ENCODE data around the gene SLC38A9.

SLC38A9 gene

GRCh38 chr5:55681301-55681700 lies 30.8 kb downstream of the SLC38A9 start:
- H3K4me2 ChIP-seq (ENCODE audit: low read length) = no peak overlapping the region
- H3K9ac ChIP-seq (ENCODE audit: low read length) = no peak overlapping the region
- H3K4me3 ChIP-seq (ENCODE audit: low read length) = no peak overlapping the region
- no peaks in the 10 kb centered on the region for H3K79me2 ChIP-seq (ENCODE audit: control insufficient read depth, insufficient read depth, low read length)
- H3K79me1 ChIP-seq (ENCODE audit: low read length) = no peaks in the 10 kb centered on the region
- H3K23ac ChIP-seq (ENCODE audit: low read length) = no peak overlapping the region
- DNase-seq = no peak
- H4K5ac ChIP-seq (ENCODE audit: low read length) = no peak overlapping the region
- H2AK5ac ChIP-seq (ENCODE audit: low read length) = no peak overlapping the region
- H3K18ac ChIP-seq (ENCODE audit: low read length) = no peak overlapping the region
- no peaks in the 10 kb centered on the region for H3K36me3 ChIP-seq (ENCODE audit: control insufficient read depth, insufficient read depth, low read length)
- no peak overlapping the region for H3K56ac ChIP-seq (ENCODE audit: low read length)
- peak overlapping the region; percentile 56 for H4K8ac ChIP-seq (ENCODE audit: low read depth, low read length)
- no CpG with 5 or more reads among the region's 1 CpG for WGBS (ENCODE audit: extremely low coverage, insufficient coverage, low lambda C conversion rate)
- H3K4me1 ChIP-seq (ENCODE audit: control insufficient read depth, low read depth, low read length) = no peaks in the 10 kb centered on the region
- H3K27ac ChIP-seq (ENCODE audit: low read depth, low read length) = no peak overlapping the region
- H3K27me3 ChIP-seq (ENCODE audit: insufficient read depth, low read length, poor library complexity) = no peaks in the 10 kb centered on the region
- H3K4ac ChIP-seq (ENCODE audit: low read depth, low read length) = no peak overlapping the region
- H2BK5ac ChIP-seq (ENCODE audit: low read length) = no peak overlapping the region
- no peak overlapping the region for H2BK15ac ChIP-seq (replicated peaks; ENCODE audit: low read depth)
- no peak overlapping the region for H2BK120ac ChIP-seq (ENCODE audit: low read depth, low read length)

GRCh38 chr5:55680353-55680752 lies 31.8 kb downstream of the SLC38A9 start:
- H4K5ac ChIP-seq (ENCODE audit: low read length) = no peak overlapping the region
- H3K4me3 ChIP-seq (ENCODE audit: low read length) = no peak overlapping the region
- DNase-seq = peak; percentile 12
- no peak overlapping the region for H3K4me2 ChIP-seq (ENCODE audit: low read length)
- no peak overlapping the region for H3K27ac ChIP-seq (ENCODE audit: low read depth, low read length)
- no peaks in the 10 kb centered on the region for H3K36me3 ChIP-seq (ENCODE audit: control insufficient read depth, insufficient read depth, low read length)
- WGBS (ENCODE audit: extremely low coverage, insufficient coverage, low lambda C conversion rate) = no CpG with 5 or more reads among the region's 2 CpGs
- no peaks in the 10 kb centered on the region for H3K27me3 ChIP-seq (ENCODE audit: insufficient read depth, low read length, poor library complexity)
- H2BK120ac ChIP-seq (ENCODE audit: low read depth, low read length) = no peak overlapping the region
- H3K9ac ChIP-seq (ENCODE audit: low read length) = no peak overlapping the region
- H3K79me2 ChIP-seq (ENCODE audit: control insufficient read depth, insufficient read depth, low read length) = no peaks in the 10 kb centered on the region
- no peak overlapping the region for H2AK5ac ChIP-seq (ENCODE audit: low read length)
- H3K79me1 ChIP-seq (ENCODE audit: low read length) = no peaks in the 10 kb centered on the region
- no peak overlapping the region for H3K23ac ChIP-seq (ENCODE audit: low read length)
- no peak overlapping the region for H4K8ac ChIP-seq (ENCODE audit: low read depth, low read length)
- H3K18ac ChIP-seq (ENCODE audit: low read length) = no peak overlapping the region
- no peaks in the 10 kb centered on the region for H3K4me1 ChIP-seq (ENCODE audit: control insufficient read depth, low read depth, low read length)
- no peak overlapping the region for H3K56ac ChIP-seq (ENCODE audit: low read length)
- no peak overlapping the region for H3K4ac ChIP-seq (ENCODE audit: low read depth, low read length)
- H2BK5ac ChIP-seq (ENCODE audit: low read length) = no peak overlapping the region
- H2BK15ac ChIP-seq (replicated peaks; ENCODE audit: low read depth) = no peak overlapping the region

GRCh38 chr5:55679556-55679955 lies 32.6 kb downstream of the SLC38A9 start:
- Histone ChIP-seq H2BK5ac (ENCODE audit: low read length) (no peak overlapping the region), H3K4me2 (ENCODE audit: low read length) (no peak overlapping the region), H3K27me3 (ENCODE audit: insufficient read depth, low read length, poor library complexity) (no peaks in the 10 kb centered on the region), H3K56ac (ENCODE audit: low read length) (no peak overlapping the region), H3K4me3 (ENCODE audit: low read length) (no peak overlapping the region), H2AK5ac (ENCODE audit: low read length) (no peak overlapping the region), H2BK15ac (replicated peaks; ENCODE audit: low read depth) (no peak overlapping the region), H3K4ac (ENCODE audit: low read depth, low read length) (no peak overlapping the region), H4K5ac (ENCODE audit: low read length) (no peak overlapping the region), H3K4me1 (ENCODE audit: control insufficient read depth, low read depth, low read length) (no peaks in the 10 kb centered on the region), H3K18ac (ENCODE audit: low read length) (no peak overlapping the region), H2BK120ac (ENCODE audit: low read depth, low read length) (no peak overlapping the region), H4K8ac (ENCODE audit: low read depth, low read length) (no peak overlapping the region), H3K79me1 (ENCODE audit: low read length) (no peaks in the 10 kb centered on the region), H3K27ac (ENCODE audit: low read depth, low read length) (no peak overlapping the region), H3K9ac (ENCODE audit: low read length) (no peak overlapping the region), H3K79me2 (ENCODE audit: control insufficient read depth, insufficient read depth, low read length) (no peaks in the 10 kb centered on the region), H3K23ac (ENCODE audit: low read length) (no peak overlapping the region), H3K36me3 (ENCODE audit: control insufficient read depth, insufficient read depth, low read length) (no peaks in the 10 kb centered on the region)
- no peak for DNase-seq
- WGBS (ENCODE audit: extremely low coverage, insufficient coverage, low lambda C conversion rate) = no CpG with 5 or more reads among the region's 1 CpG

GRCh38 chr5:55675119-55675518 lies 37.0 kb downstream of the SLC38A9 start:
- H3K56ac ChIP-seq (ENCODE audit: low read length) = no peak overlapping the region
- H3K23ac ChIP-seq (ENCODE audit: low read length) = no peak overlapping the region
- H2AK5ac ChIP-seq (ENCODE audit: low read length) = no peak overlapping the region
- no peaks in the 10 kb centered on the region for H3K4me1 ChIP-seq (ENCODE audit: control insufficient read depth, low read depth, low read length)
- no peak for DNase-seq
- H3K4ac ChIP-seq (ENCODE audit: low read depth, low read length) = no peak overlapping the region
- no peak overlapping the region for H2BK5ac ChIP-seq (ENCODE audit: low read length)
- no peaks in the 10 kb centered on the region for H3K36me3 ChIP-seq (ENCODE audit: control insufficient read depth, insufficient read depth, low read length)
- no peak overlapping the region for H3K9ac ChIP-seq (ENCODE audit: low read length)
- no peak overlapping the region for H4K5ac ChIP-seq (ENCODE audit: low read length)
- WGBS (ENCODE audit: extremely low coverage, insufficient coverage, low lambda C conversion rate) = no CpG with 5 or more reads among the region's 1 CpG
- H4K8ac ChIP-seq (ENCODE audit: low read depth, low read length) = no peak overlapping the region
- no peaks in the 10 kb centered on the region for H3K27me3 ChIP-seq (ENCODE audit: insufficient read depth, low read length, poor library complexity)
- H3K27ac ChIP-seq (ENCODE audit: low read depth, low read length) = no peak overlapping the region
- no peak overlapping the region for H3K18ac ChIP-seq (ENCODE audit: low read length)
- H3K4me2 ChIP-seq (ENCODE audit: low read length) = no peak overlapping the region
- no peaks in the 10 kb centered on the region for H3K79me1 ChIP-seq (ENCODE audit: low read length)
- H3K79me2 ChIP-seq (ENCODE audit: control insufficient read depth, insufficient read depth, low read length) = no peaks in the 10 kb centered on the region
- H2BK120ac ChIP-seq (ENCODE audit: low read depth, low read length) = no peak overlapping the region
- no peak overlapping the region for H3K4me3 ChIP-seq (ENCODE audit: low read length)
- no peak overlapping the region for H2BK15ac ChIP-seq (replicated peaks; ENCODE audit: low read depth)

- no peaks in the 10 kb centered on the region for H3K79me1 ChIP-seq (ENCODE audit: low read length)
- H3K9ac ChIP-seq (ENCODE audit: low read length) = no peak overlapping the region
- H2AK5ac ChIP-seq (ENCODE audit: low read length) = no peak overlapping the region
- H3K4me2 ChIP-seq (ENCODE audit: low read length) = no peak overlapping the region
- no peak overlapping the region for H2BK120ac ChIP-seq (ENCODE audit: low read depth, low read length)
- no peaks in the 10 kb centered on the region for H3K27me3 ChIP-seq (ENCODE audit: insufficient read depth, low read length, poor library complexity)
- H3K36me3 ChIP-seq (ENCODE audit: control insufficient read depth, insufficient read depth, low read length) = no peaks in the 10 kb centered on the region
- H4K8ac ChIP-seq (ENCODE audit: low read depth, low read length) = no peak overlapping the region
- no CpG with 5 or more reads among the region's 2 CpGs for WGBS (ENCODE audit: extremely low coverage, insufficient coverage, low lambda C conversion rate)
- no peak overlapping the region for H3K4me3 ChIP-seq (ENCODE audit: low read length)
- no peak overlapping the region for H2BK5ac ChIP-seq (ENCODE audit: low read length)
- no peaks in the 10 kb centered on the region for H3K4me1 ChIP-seq (ENCODE audit: control insufficient read depth, low read depth, low read length)
- H3K56ac ChIP-seq (ENCODE audit: low read length) = no peak overlapping the region
- H3K18ac ChIP-seq (ENCODE audit: low read length) = no peak overlapping the region
- no peak overlapping the region for H2BK15ac ChIP-seq (replicated peaks; ENCODE audit: low read depth)
- no peak overlapping the region for H3K4ac ChIP-seq (ENCODE audit: low read depth, low read length)
- no peak for DNase-seq
- H3K79me2 ChIP-seq (ENCODE audit: control insufficient read depth, insufficient read depth, low read length) = no peaks in the 10 kb centered on the region
- H3K23ac ChIP-seq (ENCODE audit: low read length) = no peak overlapping the region
- no peak overlapping the region for H3K27ac ChIP-seq (ENCODE audit: low read depth, low read length)
- H4K5ac ChIP-seq (ENCODE audit: low read length) = no peak overlapping the region
Observed at GRCh38 chr5:55674340-55674739, 37.8 kb downstream of the SLC38A9 start.

- Histone ChIP-seq H2BK120ac (ENCODE audit: low read depth, low read length) (no peak overlapping the region), H3K79me1 (ENCODE audit: low read length) (no peaks in the 10 kb centered on the region), H2BK15ac (replicated peaks; ENCODE audit: low read depth) (no peak overlapping the region), H3K36me3 (ENCODE audit: control insufficient read depth, insufficient read depth, low read length) (no peaks in the 10 kb centered on the region), H3K4me2 (ENCODE audit: low read length) (no peak overlapping the region), H3K23ac (ENCODE audit: low read length) (no peak overlapping the region), H3K27me3 (ENCODE audit: insufficient read depth, low read length, poor library complexity) (no peaks in the 10 kb centered on the region), H3K79me2 (ENCODE audit: control insufficient read depth, insufficient read depth, low read length) (no peaks in the 10 kb centered on the region), H3K27ac (ENCODE audit: low read depth, low read length) (no peak overlapping the region), H3K4me1 (ENCODE audit: control insufficient read depth, low read depth, low read length) (no peaks in the 10 kb centered on the region), H3K9ac (ENCODE audit: low read length) (no peak overlapping the region), H3K4ac (ENCODE audit: low read depth, low read length) (no peak overlapping the region), H3K4me3 (ENCODE audit: low read length) (no peak overlapping the region), H3K56ac (ENCODE audit: low read length) (no peak overlapping the region), H2BK5ac (ENCODE audit: low read length) (no peak overlapping the region), H3K18ac (ENCODE audit: low read length) (no peak overlapping the region), H4K5ac (ENCODE audit: low read length) (no peak overlapping the region), H2AK5ac (ENCODE audit: low read length) (no peak overlapping the region), H4K8ac (ENCODE audit: low read depth, low read length) (no peak overlapping the region)
- WGBS (ENCODE audit: extremely low coverage, insufficient coverage, low lambda C conversion rate) = no CpG with 5 or more reads among the region's 2 CpGs
- DNase-seq = no peak
Observed at GRCh38 chr5:55672477-55672911, 39.6 kb downstream of the SLC38A9 start.
